ENCODE measurements around the gene SMAP2.
"Not testable (repeated sequence)": the region's sequence is repeated elsewhere in the genome, so short reads cannot be mapped to it uniquely, and the experiment has no call there.

Gene SMAP2

GRCh38 chr1:40339420-40340323 is 33.9 kb upstream of the SMAP2 start:
- Histone ChIP-seq H3K4me3 (no peak overlapping the region), H3K9me3 (no peaks in the 10 kb centered on the region), H3K36me3 (no peaks in the 10 kb centered on the region), H3K27me3 (peaks cover 0 to 13% of the 10 kb centered on the region in 2 donors), H3K4me1 (peaks cover 0 to 8% (median 0%) of the 10 kb centered on the region in 4 donors), H3K27ac (no peak overlapping the region)
- intact Hi-C loops (cut with DNase I; ENCODE audit: low total_unique reads): loop anchor here (5.0 to 10.0 kb wide), 2 partner anchors 65 to 197 kb away; no protein-coding TSS in a partner anchor
- TF ChIP-seq CTCF (IDR thresholded peaks at IDR 0.05): no peak
- DNase-seq: no peak

- H3K27me3 ChIP-seq: peaks cover 0 to 13% of the 10 kb centered on the region in 2 donors
- H3K4me1 ChIP-seq: peaks cover 0 to 8% (median 0%) of the 10 kb centered on the region in 4 donors
- no peak for TF ChIP-seq CTCF (IDR thresholded peaks at IDR 0.05)
- no peaks in the 10 kb centered on the region for H3K36me3 ChIP-seq
- H3K9me3 ChIP-seq: no peaks in the 10 kb centered on the region
- no peak overlapping the region for H3K4me3 ChIP-seq
- no peak for DNase-seq
- H3K27ac ChIP-seq: no peak overlapping the region
- intact Hi-C loops (cut with DNase I; ENCODE audit: low total_unique reads): loop anchor here (5.0 to 10.0 kb wide), 2 partner anchors 63 to 199 kb away; no protein-coding TSS in a partner anchor
Measured at GRCh38 chr1:40341491-40342380, 31.8 kb upstream of the SMAP2 start.

- intact Hi-C loops (cut with DNase I; ENCODE audit: low total_unique reads): loop anchor here (5.0 to 10.0 kb wide), 2 partner anchors 62 to 200 kb away; no protein-coding TSS in a partner anchor
- peaks cover 0 to 13% of the 10 kb centered on the region in 2 donors for H3K27me3 ChIP-seq
- not testable (repeated sequence) for H3K4me1 ChIP-seq, H3K4me3 ChIP-seq, H3K27ac ChIP-seq, H3K36me3 ChIP-seq, DNase-seq, H3K9me3 ChIP-seq
Measured at GRCh38 chr1:40342381-40342717, 31.2 kb upstream of the SMAP2 start.

GRCh38 chr1:40344597-40344996 is 28.9 kb upstream of the SMAP2 start:
- no peaks in the 10 kb centered on the region for H3K27me3 ChIP-seq
- H3K4me3 ChIP-seq: no peak overlapping the region
- intact Hi-C loops (cut with DNase I; ENCODE audit: low total_unique reads): loop anchor here (5.0 to 10.0 kb wide), 2 partner anchors 60 to 202 kb away; no protein-coding TSS in a partner anchor
- H3K27ac ChIP-seq: no peak overlapping the region
- TF ChIP-seq CTCF (IDR thresholded peaks at IDR 0.05): no peak
- no peaks in the 10 kb centered on the region for H3K9me3 ChIP-seq
- H3K36me3 ChIP-seq: no peaks in the 10 kb centered on the region
- peak; percentile 74 to 75 for DNase-seq
- H3K4me1 ChIP-seq: peaks cover 0 to 5% (median 0%) of the 10 kb centered on the region in 4 donors

- H3K27ac ChIP-seq: no peak overlapping the region
- intact Hi-C loops (cut with DNase I; ENCODE audit: low total_unique reads): no loop called here
- no peak for TF ChIP-seq CTCF (IDR thresholded peaks at IDR 0.05)
Measured at GRCh38 chr1:40350391-40350790, 23.1 kb upstream of the SMAP2 start.

More at GRCh38 chr1:40350391-40350790, 23.1 kb upstream of the SMAP2 start:
- no peak overlapping the region for H3K4me3 ChIP-seq
- no peaks in the 10 kb centered on the region for H3K9me3 ChIP-seq
- no peaks in the 10 kb centered on the region for H3K27me3 ChIP-seq
- no peak for DNase-seq
- no peaks in the 10 kb centered on the region for H3K4me1 ChIP-seq
- no peaks in the 10 kb centered on the region for H3K36me3 ChIP-seq
